SU-DHL-6 (cell line): ENCODE results near the gene CHD5.

Experiments
- H2AFZ ChIP-seq: fragments of 200-600 bp; sonication (generic); 2 replicates; pipeline ENCODE4 v1.6.1; 2014; ENCODE audit warnings: low read depth, mild to moderate bottlenecking, moderate library complexity, mixed read lengths, antibody characterized with exemption, low read length; ENCODE audit not compliant: severe bottlenecking
- H3F3A ChIP-seq: fragments of 200-600 bp; shearing (Covaris generic); 2 replicates; pipeline ENCODE4 v1.6.0; 2016; ENCODE audit warnings: antibody characterized with exemption, mild to moderate bottlenecking; ENCODE audit not compliant: insufficient read depth
- H3K27ac ChIP-seq: fragments of 200-600 bp; sonication (generic); 2 replicates; pipeline ENCODE4 v1.5.1; 2016; ENCODE audit warnings: low read depth, mild to moderate bottlenecking, low read length, moderate library complexity, mixed read lengths
- H3K27me3 ChIP-seq: fragments of 200-600 bp; sonication (generic), shearing (Covaris generic); 2 replicates; pipeline ENCODE4 v1.6.0; 2014; ENCODE audit warnings: mild to moderate bottlenecking, low read length
- H3K36me3 ChIP-seq: fragments of 200-600 bp; sonication (generic); 2 replicates; pipeline ENCODE4 v1.6.1; 2014; ENCODE audit warnings: mild to moderate bottlenecking, low read length, mixed read lengths
- H3K4me2 ChIP-seq: fragments of 300-600, 200-600 bp; shearing (Covaris generic), sonication (generic); 2 replicates; pipeline ENCODE4 v1.6.0; 2014; ENCODE audit warnings: low read length, low read depth, mild to moderate bottlenecking; ENCODE audit not compliant: poor library complexity, severe bottlenecking
- H3K4me3 ChIP-seq: fragments of 200-600 bp; sonication (generic); 2 replicates; pipeline ENCODE4 v1.5.1; 2014; ENCODE audit warnings: antibody characterized with exemption, low read length, mild to moderate bottlenecking, mixed read lengths; ENCODE audit not compliant: insufficient read depth, poor library complexity, severe bottlenecking
- H3K79me2 ChIP-seq: fragments of 200-600 bp; sonication (generic); 2 replicates; pipeline ENCODE4 v1.6.1; 2014; ENCODE audit warnings: mild to moderate bottlenecking, low read length, moderate library complexity; ENCODE audit not compliant: insufficient read depth
- H3K9ac ChIP-seq: fragments of 200-600 bp; sonication (generic); 2 replicates; pipeline ENCODE4 v1.7.0; 2014; ENCODE audit warnings: mild to moderate bottlenecking, low read length
- H3K9me2 ChIP-seq: fragments of 200-600 bp; sonication (generic); replicated peaks from 2 replicates; pipeline ENCODE4 v1.6.1; 2014; ENCODE audit warnings: low read length; ENCODE audit not compliant: insufficient read depth
- H3K9me3 ChIP-seq: fragments of 200-600 bp; sonication (generic); 2 replicates; pipeline ENCODE4 v1.6.1; 2014; ENCODE audit warnings: low read length, mixed read lengths; ENCODE audit not compliant: insufficient read depth
- H4K20me1 ChIP-seq: fragments of 200-600 bp; sonication (generic); 2 replicates; pipeline ENCODE4 v1.6.1; 2014; ENCODE audit warnings: low read depth, mild to moderate bottlenecking, antibody characterized with exemption, low read length, moderate library complexity, mixed read lengths
- CTCF ChIP-seq: fragments of 200-600 bp; sonication (generic); IDR thresholded peaks from one replicate; pipeline ENCODE4 v1.5.1; 2017; ENCODE audit warnings: antibody characterized with exemption, mild to moderate bottlenecking, low read length, moderate library complexity; ENCODE audit not compliant: insufficient read depth, poor library complexity, severe bottlenecking
- EZH2phosphoT487 ChIP-seq: fragments of 200-600 bp; sonication (generic), shearing (Covaris generic); conservative IDR thresholded peaks from 2 replicates; pipeline ENCODE4 v1.6.1; 2018; ENCODE audit warnings: mild to moderate bottlenecking, antibody characterized with exemption, low read length, moderate library complexity, mixed read lengths

Gene CHD5

GRCh38 chr1:6149597-6149996, 30.5 kb downstream of the CHD5 start:
- Histone ChIP-seq H3K4me2 (no peak overlapping the region), H3K27ac (no peak overlapping the region), H3F3A (no peaks in the 10 kb centered on the region), H4K20me1 (no peaks in the 10 kb centered on the region), H3K79me2 (no peaks in the 10 kb centered on the region), H3K9ac (no peak overlapping the region), H2AFZ (no peak overlapping the region), H3K4me3 (no peak overlapping the region), H3K36me3 (no peaks in the 10 kb centered on the region), H3K27me3 (no peaks in the 10 kb centered on the region), H3K9me2 (no peaks in the 10 kb centered on the region), H3K9me3 (no peaks in the 10 kb centered on the region)
- TF ChIP-seq EZH2phosphoT487 (no peak), CTCF (no peak)

GRCh38 chr1:6148497-6149241, 31.5 kb downstream of the CHD5 start:
- Histone ChIP-seq H3K9me3 (no peaks in the 10 kb centered on the region), H3K27ac (no peak overlapping the region), H3K36me3 (no peaks in the 10 kb centered on the region), H3K4me2 (no peak overlapping the region), H3K9me2 (no peaks in the 10 kb centered on the region), H4K20me1 (no peaks in the 10 kb centered on the region), H3K79me2 (no peaks in the 10 kb centered on the region), H2AFZ (no peak overlapping the region), H3K27me3 (no peaks in the 10 kb centered on the region), H3K9ac (no peak overlapping the region), H3F3A (no peaks in the 10 kb centered on the region), H3K4me3 (no peak overlapping the region)
- TF ChIP-seq EZH2phosphoT487 (no peak), CTCF (no peak)

GRCh38 chr1:6145864-6146410, 34.2 kb downstream of the CHD5 start:
- H2AFZ ChIP-seq: no peak overlapping the region
- no peaks in the 10 kb centered on the region for H4K20me1 ChIP-seq
- no peaks in the 10 kb centered on the region for H3K27me3 ChIP-seq

More at GRCh38 chr1:6145864-6146410, 34.2 kb downstream of the CHD5 start:
- Histone ChIP-seq H3K9ac (no peak overlapping the region), H3K9me3 (no peaks in the 10 kb centered on the region), H3K36me3 (no peaks in the 10 kb centered on the region), H3F3A (no peaks in the 10 kb centered on the region), H3K4me3 (no peak overlapping the region), H3K27ac (no peak overlapping the region), H3K4me2 (no peak overlapping the region), H3K9me2 (no peaks in the 10 kb centered on the region), H3K79me2 (no peaks in the 10 kb centered on the region)
- TF ChIP-seq EZH2phosphoT487: no peak
- TF ChIP-seq CTCF: no peak
